Measurements from ENCODE around the gene COG1. TPM values are rescaled to one million over a fixed set of nuclear protein-coding genes. Genes with fewer than 3 reads are reported as not detected.

The COG1 gene
- total and polyA plus RNA-seq, 2 of the 8 experiments (the other 6 are each of a cell fraction or from before 2014, with no cell fraction given) = 11.0 to 19.5 TPM

DNA sequence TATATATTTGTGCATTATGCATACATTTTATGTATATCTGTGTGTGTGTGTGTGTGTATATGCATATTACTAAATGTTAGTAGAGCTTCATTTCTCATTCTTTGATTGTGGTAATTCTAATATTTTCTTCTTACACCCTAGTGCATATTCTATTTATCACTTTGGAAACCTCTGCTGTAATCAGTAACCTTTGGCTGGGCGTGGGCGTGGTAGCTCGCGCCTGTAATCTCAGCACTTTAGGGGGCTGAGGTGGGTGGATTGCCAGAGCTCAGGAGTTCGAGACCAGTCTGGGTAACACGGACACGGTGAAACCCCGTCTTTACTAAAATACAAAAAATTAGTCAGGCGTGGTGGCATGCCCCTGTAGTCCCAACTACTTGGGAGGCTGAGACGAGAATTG is 41.9 kb downstream of the COG1 start (continued):
- TF ChIP-seq, protein P1, sequence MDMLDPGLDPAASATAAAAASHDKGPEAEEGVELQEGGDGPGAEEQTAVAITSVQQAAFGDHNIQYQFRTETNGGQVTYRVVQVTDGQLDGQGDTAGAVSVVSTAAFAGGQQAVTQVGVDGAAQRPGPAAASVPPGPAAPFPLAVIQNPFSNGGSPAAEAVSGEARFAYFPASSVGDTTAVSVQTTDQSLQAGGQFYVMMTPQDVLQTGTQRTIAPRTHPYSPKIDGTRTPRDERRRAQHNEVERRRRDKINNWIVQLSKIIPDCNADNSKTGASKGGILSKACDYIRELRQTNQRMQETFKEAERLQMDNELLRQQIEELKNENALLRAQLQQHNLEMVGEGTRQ (IDR thresholded peaks at IDR 0.05; ENCODE audit: low read length) = no peak
- TF ChIP-seq SP1 (IDR thresholded peaks at IDR 0.05; ENCODE audit: low read depth, low read length) = no peak
- no peak for TF ChIP-seq SRF (IDR thresholded peaks at IDR 0.05; ENCODE audit: low read depth, low read length)
- TF ChIP-seq NRF1 (IDR thresholded peaks at IDR 0.05; ENCODE audit: low read depth, low read length) = no peak
- no peak for TF ChIP-seq KDM4A (IDR thresholded peaks at IDR 0.05; ENCODE audit: low read depth, low read length, severe bottlenecking)
- no peak for TF ChIP-seq JUN (IDR thresholded peaks at IDR 0.05; ENCODE audit: low read depth, low read length)
- TF ChIP-seq, protein P2, sequence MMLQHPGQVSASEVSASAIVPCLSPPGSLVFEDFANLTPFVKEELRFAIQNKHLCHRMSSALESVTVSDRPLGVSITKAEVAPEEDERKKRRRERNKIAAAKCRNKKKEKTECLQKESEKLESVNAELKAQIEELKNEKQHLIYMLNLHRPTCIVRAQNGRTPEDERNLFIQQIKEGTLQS (IDR thresholded peaks at IDR 0.05; ENCODE audit: insufficient read depth, low read depth, low read length) = no peak
- no peak for TF ChIP-seq CBX8 (IDR thresholded peaks at IDR 0.05; ENCODE audit: borderline replicate concordance, low read depth, low read length)
- TF ChIP-seq SP2 (IDR thresholded peaks at IDR 0.05; ENCODE audit: low read length) = no peak
